ENCODE data around the gene PRRT3.
"Not testable (repeated sequence)": the region's sequence is repeated elsewhere in the genome, so short reads cannot be mapped to it uniquely, and the experiment has no call there.

PRRT3 gene

GRCh38 chr3:9897408-9898372 is 54.5 kb downstream of the PRRT3 start:
- DNase-seq (ENCODE audit: low read depth): no peak

- DNase-seq (ENCODE audit: low read depth): not testable (repeated sequence)
These were observed 55.3 kb downstream of the PRRT3 start for GRCh38 chr3:9896755-9897407.

GRCh38 chr3:9895715-9896114 is 56.5 kb downstream of the PRRT3 start:
- not testable (repeated sequence) for DNase-seq (ENCODE audit: low read depth)
